HCT116 (cell line): ENCODE results near the gene TENM4. TPM values are rescaled to one million over a fixed set of nuclear protein-coding genes. Genes with fewer than 3 reads are reported as not detected.

ENCODE experiments used
- ATAC-seq: fragments of 200-7000 bp; cut with Tn5 transposase; 2 replicates; pipeline ENCODE4 v1.9.1; 2020; ENCODE audit warnings: mild to moderate bottlenecking, moderate library complexity
- BruUV-seq: library from RNA; stranded (reverse); fragments of 400-500 nt; replicated peaks from 2 replicates; lab custom pipeline; 2021; lab: Mats Ljungman, UMichigan
- CTCF ChIA-PET: fragments of 300-600 bp; sonication (Branson Sonifier 250); formaldehyde crosslinking; loops from one replicate; lab custom pipeline; 2021; ENCODE audit warnings: antibody characterized with exemption; lab: Charles Lee
- POLR2A ChIA-PET: fragments of 300-600, 350-600 bp; sonication (Branson Sonifier 250); formaldehyde crosslinking; loops from one replicate; lab custom pipeline; 2021; ENCODE audit warnings: antibody characterized with exemption; lab: Charles Lee
- RAD21 ChIA-PET, 2 experiments: fragments of 300-600 bp; sonication (Branson Sonifier 250); formaldehyde crosslinking; loops; one replicate each; lab custom pipeline; 2023; ENCODE audit warnings: low total read pairs in 2 of 2; ENCODE audit not compliant: uncharacterized antibody in 2 of 2, unreplicated experiment in 2 of 2, low non-redundant PET in 1 of 2; lab: Charles Lee
- DNase-seq: peaks from one replicate; pipeline ENCODE4 v3.0.0-alpha.2; 2010; ENCODE audit warnings: low read depth, low spot score
- H2AFZ ChIP-seq: fragments of 200-600 bp; shearing (Covaris generic), sonication (generic); 2 replicates; pipeline ENCODE4 v1.6.1; 2017; ENCODE audit warnings: low read depth, mixed run types, mixed read lengths, antibody characterized with exemption, low read length; ENCODE audit not compliant: poor library complexity, severe bottlenecking
- H3K27ac ChIP-seq: 2 replicates; pipeline ENCODE4 v1.5.1; 2012; ENCODE audit warnings: low read depth, low read length
- H3K27me3 ChIP-seq: fragments of 200-600 bp; sonication (generic); 2 replicates; pipeline ENCODE4 v1.6.1; 2016; ENCODE audit warnings: mixed run types, low read length, mixed read lengths; ENCODE audit not compliant: insufficient read depth
- H3K36me3 ChIP-seq, 2 experiments: fragments of 200-500 bp in 1 of 2; fragments of 200-600 bp in 1 of 2; sonication (Bioruptor generic) in 1 of 2; sonication (generic) in 1 of 2; 2 replicates each; pipeline versions ENCODE4 v1.5.1 to v1.6.1; 2014 to 2016; ENCODE audit warnings: low read length in 2 of 2, inconsistent platforms in 1 of 2, mixed read lengths in 1 of 2, mixed run types in 1 of 2; ENCODE audit not compliant: insufficient read depth in 2 of 2, control insufficient read depth in 1 of 2
- H3K4me1 ChIP-seq, 2 experiments: fragments of 200-600 bp in 1 of 2; sonication (generic) in 1 of 2; 2 replicates each; pipeline versions ENCODE4 v1.5.1 to v1.6.1; 2012 to 2017; ENCODE audit warnings: low read length in 2 of 2, inconsistent platforms in 1 of 2, mild to moderate bottlenecking in 1 of 2, mixed read lengths in 1 of 2, mixed run types in 1 of 2, moderate library complexity in 1 of 2; ENCODE audit not compliant: insufficient read depth in 2 of 2, control insufficient read depth in 1 of 2
- H3K4me2 ChIP-seq: fragments of 200-600 bp; sonication (generic); 2 replicates; pipeline ENCODE4 v1.6.1; 2017; ENCODE audit warnings: mixed run types, low read length, mixed read lengths
- H3K4me3 ChIP-seq, 2 experiments: fragments of 200-600 bp in 1 of 2; sonication (generic) in 1 of 2; replicated peaks in 1 of 2; 2 replicates each; pipeline ENCODE4 v1.5.1; 2011 to 2016; ENCODE audit warnings: low read length in 2 of 2, control low read depth in 1 of 2, low read depth in 1 of 2, mild to moderate bottlenecking in 1 of 2, mixed read lengths in 1 of 2, mixed run types in 1 of 2
- H3K79me2 ChIP-seq: fragments of 200-600 bp; sonication (generic); 2 replicates; pipeline ENCODE4 v1.6.1; 2017; ENCODE audit warnings: mild to moderate bottlenecking, mixed run types, low read length, moderate library complexity, mixed read lengths; ENCODE audit not compliant: insufficient read depth
- H3K9ac ChIP-seq: fragments of 200-600 bp; sonication (generic); 2 replicates; pipeline ENCODE4 v1.6.1; 2016; ENCODE audit warnings: low read length, mixed read lengths
- H3K9me2 ChIP-seq: fragments of 200-600 bp; sonication (generic), shearing (Covaris generic); 2 replicates; pipeline ENCODE4 v1.6.1; 2017; ENCODE audit warnings: mixed run types, mild to moderate bottlenecking, moderate library complexity; ENCODE audit not compliant: insufficient read depth
- H3K9me3 ChIP-seq, 2 experiments: fragments of 200-500 bp in 1 of 2; fragments of 200-600 bp in 1 of 2; sonication (Bioruptor generic) in 1 of 2; sonication (generic) in 1 of 2; 2 replicates each; pipeline ENCODE4 v1.6.1; 2014 to 2017; ENCODE audit warnings: low read length in 2 of 2, mixed read lengths in 2 of 2, inconsistent platforms in 1 of 2, low read depth in 1 of 2, mild to moderate bottlenecking in 1 of 2, mixed run types in 1 of 2, moderate library complexity in 1 of 2; ENCODE audit not compliant: control insufficient read depth in 1 of 2, insufficient read depth in 1 of 2
- H4K20me1 ChIP-seq: fragments of 200-600 bp; sonication (generic), shearing (Covaris generic); 2 replicates; pipeline ENCODE4 v1.6.1; 2017; ENCODE audit warnings: mixed run types, mild to moderate bottlenecking, moderate library complexity; ENCODE audit not compliant: insufficient read depth
- CEBPB ChIP-seq: IDR thresholded peaks from 2 replicates; pipeline ENCODE4 v1.6.1; 2012; ENCODE audit warnings: low read depth
- EGR1 ChIP-seq: IDR thresholded peaks from 2 replicates; pipeline ENCODE4 v1.6.1; 2012; ENCODE audit warnings: low read depth
- ELF1 ChIP-seq: IDR thresholded peaks from 2 replicates; pipeline ENCODE4 v1.6.1; 2012; ENCODE audit warnings: low read depth, borderline replicate concordance
- EZH2phosphoT487 ChIP-seq: fragments of 200-600 bp; IDR thresholded peaks from 2 replicates; pipeline ENCODE4 v1.6.1; 2018; ENCODE audit warnings: antibody characterized with exemption, borderline replicate concordance
- SIN3A ChIP-seq: IDR thresholded peaks from 2 replicates; pipeline ENCODE4 v1.6.1; 2012; ENCODE audit warnings: low read depth
- SP1 ChIP-seq: IDR thresholded peaks from 2 replicates; pipeline ENCODE4 v1.6.1; 2012; ENCODE audit warnings: low read depth
- ZFX ChIP-seq: fragments of 450-650 bp; IDR thresholded peaks from 2 replicates; pipeline ENCODE4 v1.6.1; 2017
- ZNF274 ChIP-seq: fragments of 200-500 bp; sonication (Bioruptor generic); IDR thresholded peaks from 2 replicates; pipeline ENCODE4 v1.6.1; 2014; ENCODE audit warnings: mild to moderate bottlenecking, low read depth, low read length, inconsistent platforms
- intact Hi-C: fragments of 100-400 bp; cut with micrococcal nuclease; formaldehyde crosslinking; loops from 2 replicates; pipeline ENCODE4 v1.10.0; 2022
- total RNA-seq: library from RNA; stranded (reverse); gene quantifications from one replicate; pipeline ENCODE4 v1.2.1, GENCODE V29; 2021; ENCODE audit not compliant: unreplicated experiment
- TF ChIP-seq, protein P1 (sequence below), 3 experiments: fragments of 200-600 bp in 1 of 3; sonication (generic) in 1 of 3; IDR thresholded peaks in 2 of 3; conservative IDR thresholded peaks in 1 of 3; 2 replicates each; pipeline ENCODE4 v1.5.1; 2012 to 2017; ENCODE audit warnings: low read depth in 2 of 3, low read length in 2 of 3, antibody characterized with exemption in 1 of 3, borderline replicate concordance in 1 of 3, control low read depth in 1 of 3, mild to moderate bottlenecking in 1 of 3, mixed read lengths in 1 of 3, mixed run types in 1 of 3, moderate library complexity in 1 of 3; ENCODE audit not compliant: insufficient read depth in 1 of 3
- TF ChIP-seq, protein P2 (sequence below): IDR thresholded peaks from 2 replicates; pipeline ENCODE4 v1.6.1; 2012; ENCODE audit warnings: low read depth
- TF ChIP-seq, protein P3 (sequence below): IDR thresholded peaks from 2 replicates; pipeline ENCODE4 v1.6.1; 2011; ENCODE audit warnings: mild to moderate bottlenecking, low read length, moderate library complexity; ENCODE audit not compliant: insufficient replicate concordance; ENCODE audit errors: extremely low read depth

TENM4 gene
- total RNA-seq, 1 experiment from 2014 or later, result 0.05 TPM

DNA sequence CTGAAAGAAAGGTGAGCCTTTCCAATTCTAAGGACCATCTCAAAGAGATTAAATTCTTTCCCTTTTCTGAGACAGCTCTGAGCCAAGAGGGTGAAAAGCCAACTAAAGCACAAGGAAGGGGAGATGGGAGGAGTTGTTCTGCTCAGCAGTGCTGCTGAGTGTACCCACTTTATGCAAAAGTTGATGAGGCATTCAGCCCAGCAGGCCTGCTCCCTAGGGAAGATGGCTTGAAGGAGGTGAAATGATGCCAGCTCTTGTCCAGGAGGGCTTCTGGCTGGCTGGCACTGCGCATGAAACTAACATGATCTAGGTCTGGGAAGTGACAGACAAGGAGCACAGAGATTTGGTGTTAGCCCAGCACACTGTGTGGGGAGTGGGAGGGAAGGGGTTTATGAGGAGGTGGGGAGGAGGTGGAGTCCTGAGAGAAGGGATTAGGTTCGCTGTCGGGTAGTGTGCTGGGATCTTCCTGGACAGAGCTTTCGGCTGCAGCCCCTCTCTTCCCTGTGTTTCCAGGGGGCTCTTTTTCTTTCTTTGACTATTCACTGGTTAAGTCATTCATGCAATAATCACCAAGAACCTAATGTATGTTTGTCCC lies 640.6 kb downstream of the TENM4 start:
- Histone ChIP-seq H3K36me3 (no peaks in the 10 kb centered on the region), H3K9me2 (no peaks in the 10 kb centered on the region), H3K4me3 (no peak overlapping the region), H2AFZ (no peak overlapping the region), H3K79me2 (no peaks in the 10 kb centered on the region), H3K4me2 (no peak overlapping the region), H3K9ac (no peak overlapping the region), H4K20me1 (no peaks in the 10 kb centered on the region), H3K4me1 (no peaks in the 10 kb centered on the region), H3K27me3 (peaks cover 21% of the 10 kb centered on the region), H3K27ac (no peak overlapping the region), H3K9me3 (no peaks in the 10 kb centered on the region)
- no TSS peak for BruUV-seq
- ChIA-PET CTCF (interaction anchor here (1.0 to 2.6 kb wide), 2 partner anchors 155 to 300 kb away, joined by 3 to 12 read pairs; no protein-coding TSS in a partner anchor), RAD21 (no interaction called here), POLR2A (interaction anchor here (1.1 kb wide), 1 partner anchor 154 kb away, joined by 3 read pairs; no protein-coding TSS in a partner anchor)
- ATAC-seq (no peak), DNase-seq (no peak)
- intact Hi-C loops, result no loop called here
- TF ChIP-seq CEBPB (no peak), SIN3A (no peak), SP1 (no peak), EZH2phosphoT487 (no peak), ZNF274 (no peak), ZFX (no peak), EGR1 (no peak), ELF1 (no peak)
- TF ChIP-seq, protein P1, sequence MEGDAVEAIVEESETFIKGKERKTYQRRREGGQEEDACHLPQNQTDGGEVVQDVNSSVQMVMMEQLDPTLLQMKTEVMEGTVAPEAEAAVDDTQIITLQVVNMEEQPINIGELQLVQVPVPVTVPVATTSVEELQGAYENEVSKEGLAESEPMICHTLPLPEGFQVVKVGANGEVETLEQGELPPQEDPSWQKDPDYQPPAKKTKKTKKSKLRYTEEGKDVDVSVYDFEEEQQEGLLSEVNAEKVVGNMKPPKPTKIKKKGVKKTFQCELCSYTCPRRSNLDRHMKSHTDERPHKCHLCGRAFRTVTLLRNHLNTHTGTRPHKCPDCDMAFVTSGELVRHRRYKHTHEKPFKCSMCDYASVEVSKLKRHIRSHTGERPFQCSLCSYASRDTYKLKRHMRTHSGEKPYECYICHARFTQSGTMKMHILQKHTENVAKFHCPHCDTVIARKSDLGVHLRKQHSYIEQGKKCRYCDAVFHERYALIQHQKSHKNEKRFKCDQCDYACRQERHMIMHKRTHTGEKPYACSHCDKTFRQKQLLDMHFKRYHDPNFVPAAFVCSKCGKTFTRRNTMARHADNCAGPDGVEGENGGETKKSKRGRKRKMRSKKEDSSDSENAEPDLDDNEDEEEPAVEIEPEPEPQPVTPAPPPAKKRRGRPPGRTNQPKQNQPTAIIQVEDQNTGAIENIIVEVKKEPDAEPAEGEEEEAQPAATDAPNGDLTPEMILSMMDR (IDR thresholded peaks at IDR 0.05 in 2 of 3, conservative IDR thresholded peaks at IDR 0.05 in 1 of 3; ENCODE audit: borderline replicate concordance in 1 of 3, insufficient read depth in 1 of 3, low read depth in 2 of 3, low read length in 2 of 3), result no peak
- TF ChIP-seq, protein P2, sequence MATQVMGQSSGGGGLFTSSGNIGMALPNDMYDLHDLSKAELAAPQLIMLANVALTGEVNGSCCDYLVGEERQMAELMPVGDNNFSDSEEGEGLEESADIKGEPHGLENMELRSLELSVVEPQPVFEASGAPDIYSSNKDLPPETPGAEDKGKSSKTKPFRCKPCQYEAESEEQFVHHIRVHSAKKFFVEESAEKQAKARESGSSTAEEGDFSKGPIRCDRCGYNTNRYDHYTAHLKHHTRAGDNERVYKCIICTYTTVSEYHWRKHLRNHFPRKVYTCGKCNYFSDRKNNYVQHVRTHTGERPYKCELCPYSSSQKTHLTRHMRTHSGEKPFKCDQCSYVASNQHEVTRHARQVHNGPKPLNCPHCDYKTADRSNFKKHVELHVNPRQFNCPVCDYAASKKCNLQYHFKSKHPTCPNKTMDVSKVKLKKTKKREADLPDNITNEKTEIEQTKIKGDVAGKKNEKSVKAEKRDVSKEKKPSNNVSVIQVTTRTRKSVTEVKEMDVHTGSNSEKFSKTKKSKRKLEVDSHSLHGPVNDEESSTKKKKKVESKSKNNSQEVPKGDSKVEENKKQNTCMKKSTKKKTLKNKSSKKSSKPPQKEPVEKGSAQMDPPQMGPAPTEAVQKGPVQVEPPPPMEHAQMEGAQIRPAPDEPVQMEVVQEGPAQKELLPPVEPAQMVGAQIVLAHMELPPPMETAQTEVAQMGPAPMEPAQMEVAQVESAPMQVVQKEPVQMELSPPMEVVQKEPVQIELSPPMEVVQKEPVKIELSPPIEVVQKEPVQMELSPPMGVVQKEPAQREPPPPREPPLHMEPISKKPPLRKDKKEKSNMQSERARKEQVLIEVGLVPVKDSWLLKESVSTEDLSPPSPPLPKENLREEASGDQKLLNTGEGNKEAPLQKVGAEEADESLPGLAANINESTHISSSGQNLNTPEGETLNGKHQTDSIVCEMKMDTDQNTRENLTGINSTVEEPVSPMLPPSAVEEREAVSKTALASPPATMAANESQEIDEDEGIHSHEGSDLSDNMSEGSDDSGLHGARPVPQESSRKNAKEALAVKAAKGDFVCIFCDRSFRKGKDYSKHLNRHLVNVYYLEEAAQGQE, result no peak
- TF ChIP-seq, protein P3, sequence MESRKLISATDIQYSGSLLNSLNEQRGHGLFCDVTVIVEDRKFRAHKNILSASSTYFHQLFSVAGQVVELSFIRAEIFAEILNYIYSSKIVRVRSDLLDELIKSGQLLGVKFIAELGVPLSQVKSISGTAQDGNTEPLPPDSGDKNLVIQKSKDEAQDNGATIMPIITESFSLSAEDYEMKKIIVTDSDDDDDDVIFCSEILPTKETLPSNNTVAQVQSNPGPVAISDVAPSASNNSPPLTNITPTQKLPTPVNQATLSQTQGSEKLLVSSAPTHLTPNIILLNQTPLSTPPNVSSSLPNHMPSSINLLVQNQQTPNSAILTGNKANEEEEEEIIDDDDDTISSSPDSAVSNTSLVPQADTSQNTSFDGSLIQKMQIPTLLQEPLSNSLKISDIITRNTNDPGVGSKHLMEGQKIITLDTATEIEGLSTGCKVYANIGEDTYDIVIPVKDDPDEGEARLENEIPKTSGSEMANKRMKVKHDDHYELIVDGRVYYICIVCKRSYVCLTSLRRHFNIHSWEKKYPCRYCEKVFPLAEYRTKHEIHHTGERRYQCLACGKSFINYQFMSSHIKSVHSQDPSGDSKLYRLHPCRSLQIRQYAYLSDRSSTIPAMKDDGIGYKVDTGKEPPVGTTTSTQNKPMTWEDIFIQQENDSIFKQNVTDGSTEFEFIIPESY, result no peak
